Breast epithelium (tissue), 4 donors: ENCODE measurements around the gene SIRT1. TPM values are rescaled to one million over a fixed set of nuclear protein-coding genes. Genes with fewer than 3 reads are reported as not detected.
"Not testable (repeated sequence)": the region's sequence is repeated elsewhere in the genome, so short reads cannot be mapped to it uniquely, and the experiment has no call there.

Source experiments
- DNase-seq, 2 donors: peaks; one replicate each; pipeline ENCODE4 v3.0.0-alpha.2; 2019; ENCODE audit warnings: low spot score in 2 of 2
- H3K27ac ChIP-seq, 2 donors: fragments of 200-600 bp; sonication (generic) in 1 of 2; one replicate each; pipeline ENCODE4 v1.5.1; 2016 to 2019; ENCODE audit warnings: mild to moderate bottlenecking in 1 of 2
- H3K27me3 ChIP-seq, 2 donors: fragments of 200-600 bp; sonication (generic) in 1 of 2; one replicate each; pipeline versions ENCODE4 v1.5.1 to v1.6.0; 2017 to 2019; ENCODE audit warnings: control low read depth in 1 of 2, mild to moderate bottlenecking in 1 of 2
- H3K36me3 ChIP-seq: fragments of 200-600 bp; one replicate; pipeline ENCODE4 v1.5.1; 2019
- H3K4me1 ChIP-seq, 2 donors: fragments of 200-600 bp; sonication (generic); one replicate each; pipeline ENCODE4 v1.5.1; 2016 to 2019; ENCODE audit warnings: control low read depth in 1 of 2
- H3K4me3 ChIP-seq, 3 donors: fragments of 200-600 bp; sonication (generic); 1 replicate in 2 of 3; 2 replicates in 1 of 3; pipeline ENCODE4 v1.5.1; 2016 to 2019; ENCODE audit warnings: mild to moderate bottlenecking in 3 of 3, moderate library complexity in 2 of 3
- H3K9me3 ChIP-seq, 2 donors: fragments of 200-600 bp; sonication (generic) in 1 of 2; one replicate each; pipeline ENCODE4 v1.5.1; 2016 to 2019; ENCODE audit warnings: control low read depth in 1 of 2
- CTCF ChIP-seq, 3 donors: fragments of 450-650 bp; IDR thresholded peaks; one replicate each; pipeline ENCODE4 v1.5.1; 2016 to 2017; ENCODE audit warnings: antibody characterized with exemption in 3 of 3, mild to moderate bottlenecking in 3 of 3, moderate library complexity in 3 of 3
- POLR2A ChIP-seq: fragments of 450-650 bp; IDR thresholded peaks from one replicate; pipeline ENCODE4 v1.6.1; 2016; ENCODE audit warnings: antibody characterized with exemption, mild to moderate bottlenecking, moderate library complexity
- POLR2AphosphoS5 ChIP-seq, 3 donors: sonication (generic); formaldehyde crosslinking; IDR thresholded peaks; one replicate each; pipeline ENCODE4 v1.6.1; 2017; ENCODE audit warnings: antibody characterized with exemption in 3 of 3
- intact Hi-C: fragments of 100-400 bp; cut with DNase I; formaldehyde crosslinking; loops from one replicate; pipeline ENCODE4 v1.15.1; 2023; ENCODE audit warnings: low total_unique reads
- total RNA-seq, 3 donors: library from RNA; depleted of rRNA; stranded (reverse); fragments of >200 nt; gene quantifications; one replicate each; pipeline ENCODE4 v1.1.0, GENCODE V29; 2016

Gene SIRT1
- total RNA-seq, 3 donors from 2014 or later, result 21.0 to 43.3 (median 35.5) TPM

GRCh38 chr10:67965456-67965855 lies 81.0 kb downstream of the SIRT1 start:
- H3K36me3 ChIP-seq, result no peaks in the 10 kb centered on the region
- H3K9me3 ChIP-seq, result no peaks in the 10 kb centered on the region
- TF ChIP-seq CTCF (IDR thresholded peaks at IDR 0.05) (no peak), POLR2A (no peak), POLR2AphosphoS5 (IDR thresholded peaks at IDR 0.05) (no peak)
- H3K4me1 ChIP-seq, result no peaks in the 10 kb centered on the region
- no peaks in the 10 kb centered on the region for H3K27me3 ChIP-seq
- no peak overlapping the region for H3K27ac ChIP-seq
- no peak overlapping the region for H3K4me3 ChIP-seq
- DNase-seq, result no peak
- intact Hi-C loops, result no loop called here

GRCh38 chr10:67966035-67966434 lies 81.6 kb downstream of the SIRT1 start:
- H3K4me3 ChIP-seq, DNase-seq, intact Hi-C loops, H3K27me3 ChIP-seq, H3K9me3 ChIP-seq, H3K27ac ChIP-seq, H3K36me3 ChIP-seq, H3K4me1 ChIP-seq: not testable (repeated sequence)

Other genes with a start within 250 kb of the SIRT1 start
- 1 to 10 TPM in 1 of 3 donors, under 1 TPM in 2; 0.33 to 1.1 (median 0.59) TPM for gene CTNNA3, start 188.5 kb upstream of the SIRT1 start, total RNA-seq
- 10 to 100 TPM in 2 of 3 donors, under 1 TPM in 1; 0.96 to 49.8 (median 19.0) TPM for gene DNAJC12, start 46.5 kb upstream of the SIRT1 start, total RNA-seq
- gene HERC4, start 190.6 kb downstream of the SIRT1 start, total RNA-seq, result 10 to 100 TPM; 43.2 to 81.4 (median 66.2) TPM
- gene MYPN, start 224.8 kb downstream of the SIRT1 start, total RNA-seq, result under 1 TPM in 1 of 3 donors, not detected in 2; 0.33 TPM